Measurements from ENCODE around the gene CCDC91. TPM values are rescaled to one million over a fixed set of nuclear protein-coding genes. Genes with fewer than 3 reads are reported as not detected.
A peak's percentile ranks its signal among the peaks of the same experiment; 100 is the strongest.
"Not testable (repeated sequence)": the region's sequence is repeated elsewhere in the genome, so short reads cannot be mapped to it uniquely, and the experiment has no call there.

CCDC91 gene
- total RNA-seq, 1 donor from 2014 or later, result 50.4 TPM

DNA sequence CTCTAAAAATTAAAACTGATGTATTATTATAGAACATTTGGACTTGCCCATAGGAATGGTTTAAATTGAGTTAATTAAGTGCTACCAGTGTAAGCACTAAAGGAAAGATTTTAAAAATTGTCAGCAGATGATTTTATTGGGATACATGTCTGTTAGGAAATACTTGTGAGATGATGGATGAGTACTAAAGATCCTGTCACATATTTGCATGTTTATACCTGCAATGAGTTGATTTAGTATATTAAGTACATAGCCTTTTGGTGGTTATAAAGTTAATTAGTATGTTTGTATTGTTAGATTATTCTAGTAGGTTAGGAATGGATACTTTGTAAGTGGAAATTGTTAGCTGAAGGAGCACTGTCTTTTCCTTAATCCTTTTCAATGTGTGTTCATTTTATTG lies 67.2 kb downstream of the CCDC91 start:
- no peak for ATAC-seq (ENCODE audit: poor library complexity)
- intact Hi-C loops (cut with DNase I), result no loop called here

DNA sequence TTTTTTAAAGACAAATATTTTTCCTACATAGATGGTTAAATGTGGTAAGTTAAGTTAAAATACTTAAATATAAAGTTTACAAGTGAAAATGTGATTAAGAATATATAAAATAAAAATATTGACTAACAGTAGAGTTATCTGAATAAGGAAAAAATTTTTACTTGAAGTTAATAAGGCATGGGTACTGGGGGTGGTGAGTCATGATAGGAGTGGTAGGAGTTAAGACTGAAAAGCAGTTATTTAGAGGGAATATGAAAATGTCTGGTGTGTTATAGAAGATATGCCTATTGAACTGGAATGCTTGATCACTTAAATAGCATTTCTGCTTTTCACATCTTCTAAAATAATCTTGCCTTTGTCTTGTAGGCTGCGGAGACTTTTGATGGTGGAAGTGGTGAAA lies 68.7 kb downstream of the CCDC91 start:
- ATAC-seq (ENCODE audit: poor library complexity) (no peak), DNase-seq (no peak)
- intact Hi-C loops (cut with DNase I), result no loop called here

More for the DNA sequence above, 67.2 kb downstream of the CCDC91 start:
- no peak for DNase-seq

DNA sequence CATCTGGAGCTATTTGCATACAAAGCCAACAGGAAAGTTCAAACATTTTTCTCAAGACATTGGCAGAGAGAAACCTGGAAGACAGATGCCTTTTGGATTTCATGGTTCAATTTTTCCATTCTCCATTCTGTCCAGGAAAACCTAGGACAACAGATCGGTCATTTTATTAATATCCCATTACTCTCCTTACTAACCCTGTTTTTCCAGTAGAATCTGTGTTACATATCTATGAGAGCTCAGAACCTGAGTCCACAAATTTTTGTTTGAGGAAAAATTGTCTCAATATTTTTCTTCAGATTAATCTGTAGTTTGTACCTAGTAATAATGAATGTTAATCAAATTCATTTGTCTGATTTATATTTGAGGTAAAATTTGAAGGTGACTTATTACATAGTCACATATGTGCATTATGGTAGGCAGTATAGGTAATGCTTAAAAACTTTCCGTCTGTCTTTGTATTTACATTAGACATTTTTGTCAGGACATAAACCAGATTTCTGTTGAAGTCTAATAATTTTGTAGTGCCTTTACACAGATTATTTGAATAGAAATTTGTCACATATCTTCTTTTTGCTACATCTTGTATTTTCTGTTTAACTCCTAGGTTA lies 75.3 kb downstream of the CCDC91 start:
- ATAC-seq (ENCODE audit: poor library complexity) (no peak), DNase-seq (no peak)
- intact Hi-C loops (cut with DNase I), result no loop called here

DNA sequence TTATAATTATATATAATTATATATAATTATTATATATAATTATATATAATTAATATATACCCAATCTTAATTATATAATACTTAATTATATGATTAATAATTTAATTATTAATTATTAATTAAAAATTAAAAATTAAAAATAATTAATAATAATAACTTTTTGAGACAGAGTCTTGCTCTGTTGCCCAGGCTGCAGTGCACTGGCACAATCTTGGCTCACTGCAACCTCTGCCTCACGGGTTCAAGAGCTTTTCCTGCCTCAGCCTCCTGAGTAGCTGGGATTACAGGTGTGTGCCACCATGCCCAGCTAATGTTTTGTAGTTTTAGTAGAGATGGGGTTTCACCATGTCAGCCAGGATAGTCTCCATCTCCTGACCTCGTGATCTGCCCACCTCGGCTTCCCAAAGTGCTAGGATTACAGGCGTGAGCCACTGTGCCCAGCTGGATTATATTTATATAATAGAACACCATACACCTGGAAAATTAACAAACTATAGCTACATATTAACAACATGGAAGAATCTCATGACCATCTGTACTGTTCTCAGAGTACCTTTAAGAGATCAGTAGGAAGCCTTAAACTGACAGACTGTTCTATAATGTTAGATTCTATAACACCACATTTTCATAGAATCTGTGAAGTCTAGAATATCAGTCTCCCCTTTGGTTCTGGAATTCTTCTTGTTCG lies 77.8 kb downstream of the CCDC91 start:
- ATAC-seq (ENCODE audit: poor library complexity); intact Hi-C loops (cut with DNase I); DNase-seq: not testable (repeated sequence)

DNA sequence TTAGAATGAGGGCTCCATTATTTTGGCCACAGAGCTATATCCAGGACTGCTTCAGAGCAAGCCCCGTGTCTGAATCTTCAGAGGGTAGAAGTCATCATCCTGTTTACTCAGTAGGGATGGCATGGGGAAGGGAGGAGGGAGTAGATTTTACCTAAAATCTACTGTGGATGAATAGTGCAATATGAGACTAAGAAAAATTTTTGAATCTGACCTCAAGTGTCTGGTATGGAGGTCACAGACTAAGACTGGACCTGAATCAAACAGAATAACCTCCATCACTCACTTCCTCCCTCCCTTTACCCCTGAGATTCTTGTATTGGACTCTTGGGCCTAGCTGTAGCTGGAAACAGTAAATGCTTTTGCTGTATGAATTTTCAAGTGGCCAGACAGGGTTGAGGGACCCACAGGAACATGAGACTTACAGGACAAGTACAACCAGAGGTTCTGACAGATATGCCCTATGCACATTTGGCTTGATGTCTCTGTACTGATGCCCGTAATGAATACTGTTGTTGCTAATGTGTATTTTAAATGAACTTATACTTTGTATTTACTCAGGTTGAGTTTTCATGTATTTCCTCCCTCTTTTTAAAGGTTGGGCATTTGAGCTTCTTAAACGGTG lies 78.5 kb downstream of the CCDC91 start:
- ATAC-seq (ENCODE audit: poor library complexity) (no peak), DNase-seq (no peak)
- intact Hi-C loops (cut with DNase I), result no loop called here

DNA sequence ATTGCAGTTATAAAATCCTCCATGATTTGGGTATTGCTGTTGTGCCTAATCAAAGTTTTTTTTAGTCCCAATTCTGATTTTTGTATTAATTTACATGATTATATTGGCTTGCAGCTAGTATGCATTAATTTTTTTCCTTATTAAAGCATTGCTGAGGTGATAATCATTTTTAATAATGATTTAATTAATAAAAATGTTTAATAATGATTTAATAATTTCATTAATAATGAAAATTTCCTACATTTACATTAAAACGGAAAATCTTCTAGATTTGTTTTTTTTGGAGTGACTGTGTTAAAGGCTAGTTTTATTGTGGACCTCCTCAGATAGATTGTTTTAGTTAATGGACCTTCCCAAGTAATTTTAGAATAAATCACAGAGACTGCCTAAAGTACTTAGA lies 79.6 kb downstream of the CCDC91 start:
- DNase-seq, result no peak
- ATAC-seq (ENCODE audit: poor library complexity), result no peak
- intact Hi-C loops (cut with DNase I), result no loop called here

DNA sequence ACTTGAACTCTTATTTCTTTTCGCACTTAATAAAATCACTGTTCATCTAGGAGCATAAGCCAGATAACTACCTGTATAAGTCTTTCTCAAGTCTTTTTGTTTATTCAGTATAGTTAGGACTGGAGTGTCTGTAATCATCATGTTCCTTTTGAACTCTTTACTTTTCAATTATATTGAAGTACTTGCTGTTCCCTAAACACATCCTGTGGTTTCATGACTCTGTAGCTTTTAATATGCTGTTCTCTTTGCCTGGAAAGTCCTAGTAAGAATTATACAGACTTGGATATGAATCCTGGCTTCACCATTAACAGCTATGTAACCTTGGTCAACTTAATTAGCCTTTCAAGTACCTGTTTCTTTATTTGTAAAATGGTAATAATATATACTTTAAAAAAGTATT lies 88.2 kb downstream of the CCDC91 start:
- ATAC-seq (ENCODE audit: poor library complexity) (no peak), DNase-seq (no peak)
- intact Hi-C loops (cut with DNase I), result no loop called here

DNA sequence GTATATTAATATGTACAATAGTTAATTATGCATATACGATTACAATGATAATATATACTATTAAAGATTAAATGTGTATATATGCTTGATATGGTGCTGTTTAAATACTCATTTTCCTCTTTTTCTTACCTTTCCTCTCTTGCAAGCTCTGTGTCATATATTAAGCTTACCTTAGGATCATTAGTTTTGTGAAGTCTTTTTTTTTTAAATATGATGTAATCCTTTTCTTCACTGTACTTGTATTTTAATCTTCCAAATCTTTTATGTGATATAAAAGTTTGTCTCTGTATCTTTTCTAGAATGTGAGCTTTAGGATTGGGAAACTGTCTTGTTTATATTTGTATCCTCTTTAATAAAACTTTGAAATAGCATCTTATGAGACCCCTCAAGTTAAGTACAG lies 88.7 kb downstream of the CCDC91 start:
- intact Hi-C loops (cut with DNase I), result no loop called here
- no peak for DNase-seq
- no peak for ATAC-seq (ENCODE audit: poor library complexity)

DNA sequence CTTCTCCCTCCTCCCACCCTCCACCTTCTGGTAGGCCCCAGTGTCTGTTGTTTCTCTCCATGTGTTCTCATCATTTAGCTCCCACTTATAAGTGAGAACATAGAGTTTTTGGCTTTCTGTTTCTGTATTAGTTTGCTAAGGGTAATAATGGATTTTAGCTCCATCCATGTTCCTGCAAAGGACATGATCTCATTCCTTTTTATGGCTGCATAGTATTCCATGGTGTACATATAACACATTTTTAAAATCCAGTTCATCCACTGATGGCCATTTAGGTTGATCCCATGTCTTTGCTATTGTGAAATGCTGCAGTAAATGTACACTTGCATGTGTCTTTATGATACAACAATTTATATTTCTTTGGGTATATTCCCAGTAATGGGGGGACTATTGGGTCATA lies 96.1 kb downstream of the CCDC91 start:
- DNase-seq (no peak), ATAC-seq (ENCODE audit: poor library complexity) (no peak)
- intact Hi-C loops (cut with DNase I), result no loop called here

DNA sequence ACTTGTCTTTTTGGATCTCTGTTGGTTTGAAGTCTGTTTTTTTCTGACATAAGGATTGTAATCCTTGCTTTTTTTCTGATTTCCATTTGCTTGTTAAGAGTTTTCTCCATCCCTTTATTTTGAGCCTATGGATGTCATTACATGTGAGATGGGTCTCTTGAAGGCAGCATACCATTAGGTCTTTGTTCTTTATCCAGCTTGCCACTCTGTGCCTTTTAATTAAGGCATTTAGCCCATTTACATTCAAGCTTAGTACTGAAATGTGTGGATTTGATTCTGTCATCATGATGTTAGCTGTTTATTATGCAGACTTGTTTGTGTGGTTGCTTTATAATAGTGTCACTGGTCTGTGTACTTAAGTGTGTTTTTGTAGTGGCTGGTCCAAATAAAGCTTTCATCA lies 100.0 kb downstream of the CCDC91 start:
- ATAC-seq (ENCODE audit: poor library complexity) (no peak), DNase-seq (no peak)
- intact Hi-C loops (cut with DNase I), result no loop called here

DNA sequence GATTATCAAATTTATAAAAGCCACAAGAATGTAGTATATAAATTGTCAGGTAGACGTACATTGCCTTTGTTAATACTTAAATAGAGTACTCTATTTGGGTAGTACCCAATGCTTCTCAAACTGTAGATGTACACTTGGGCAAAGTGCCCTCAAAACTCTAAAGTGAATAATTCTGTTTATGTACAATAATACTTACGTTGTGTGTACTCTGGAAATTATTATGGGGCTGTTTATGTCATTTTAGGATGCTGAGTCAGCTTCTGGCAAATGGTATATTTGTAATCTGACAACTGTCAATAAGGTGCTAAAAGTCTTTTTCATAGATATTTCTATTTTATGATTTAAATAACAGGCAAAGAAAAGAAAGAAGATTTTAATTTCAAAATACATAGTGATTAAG lies 102.4 kb downstream of the CCDC91 start:
- DNase-seq (no peak), ATAC-seq (ENCODE audit: poor library complexity) (no peak)
- intact Hi-C loops (cut with DNase I), result no loop called here

DNA sequence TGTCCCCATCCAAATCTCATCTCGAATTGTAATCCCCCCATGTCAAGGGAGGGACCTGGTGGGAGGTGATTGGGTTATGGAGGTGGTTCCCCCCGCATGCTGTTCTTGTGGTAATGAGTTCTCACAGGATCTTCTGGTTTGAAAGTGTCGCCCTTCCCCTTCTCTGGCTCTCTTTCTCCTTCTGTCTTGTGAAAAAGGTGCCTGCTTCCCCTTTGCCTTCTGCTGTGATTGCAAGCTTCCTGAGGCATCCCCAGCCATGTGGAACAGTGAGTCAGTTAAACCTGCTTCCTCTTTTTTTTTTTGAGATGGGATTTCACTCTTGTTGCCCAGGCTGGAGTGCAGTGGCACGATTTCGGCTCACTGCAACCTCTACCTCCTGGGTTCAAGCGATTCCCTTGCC lies 104.0 kb downstream of the CCDC91 start:
- DNase-seq (no peak), ATAC-seq (ENCODE audit: poor library complexity) (no peak)
- intact Hi-C loops (cut with DNase I), result no loop called here

DNA sequence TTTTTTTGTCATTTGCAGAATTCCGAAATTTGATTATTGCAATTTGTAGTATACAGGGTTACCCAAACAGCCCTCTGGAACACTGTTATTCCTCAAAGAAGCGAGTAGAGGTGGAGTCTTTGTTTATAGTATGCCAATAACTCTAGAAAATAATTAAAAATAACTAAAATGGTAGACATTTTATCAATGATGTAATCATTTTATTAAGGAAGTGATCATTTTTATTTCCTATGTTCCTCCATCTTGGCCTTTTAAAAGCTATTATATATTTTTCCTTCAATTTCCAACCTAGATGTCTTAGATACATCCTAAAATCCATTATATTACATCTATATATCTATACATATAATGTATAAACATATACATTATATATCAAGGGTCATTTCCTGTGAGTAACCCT lies 106.0 kb downstream of the CCDC91 start:
- DNase-seq (no peak), ATAC-seq (ENCODE audit: poor library complexity) (no peak)
- intact Hi-C loops (cut with DNase I), result no loop called here

DNA sequence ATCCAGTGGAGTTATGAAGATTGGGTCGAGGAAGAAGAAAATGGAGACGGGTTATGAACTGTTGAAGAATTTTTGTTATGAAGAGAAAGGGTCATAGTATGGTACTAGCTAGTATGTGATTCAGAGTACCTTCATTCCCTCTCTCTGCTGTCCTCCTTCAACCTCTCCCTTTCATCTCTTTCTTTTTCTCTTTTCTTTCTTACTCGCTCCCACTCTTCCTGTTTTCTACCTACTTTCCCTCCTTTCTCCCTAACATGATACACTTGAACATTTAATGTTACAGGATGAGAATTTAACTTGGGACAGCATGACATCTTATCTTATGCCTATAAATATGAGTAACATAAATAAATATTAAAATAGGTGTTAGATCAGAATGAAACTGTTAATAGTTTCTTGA lies 112.9 kb downstream of the CCDC91 start:
- ATAC-seq (ENCODE audit: poor library complexity) (no peak), DNase-seq (no peak)
- intact Hi-C loops (cut with DNase I), result no loop called here

DNA sequence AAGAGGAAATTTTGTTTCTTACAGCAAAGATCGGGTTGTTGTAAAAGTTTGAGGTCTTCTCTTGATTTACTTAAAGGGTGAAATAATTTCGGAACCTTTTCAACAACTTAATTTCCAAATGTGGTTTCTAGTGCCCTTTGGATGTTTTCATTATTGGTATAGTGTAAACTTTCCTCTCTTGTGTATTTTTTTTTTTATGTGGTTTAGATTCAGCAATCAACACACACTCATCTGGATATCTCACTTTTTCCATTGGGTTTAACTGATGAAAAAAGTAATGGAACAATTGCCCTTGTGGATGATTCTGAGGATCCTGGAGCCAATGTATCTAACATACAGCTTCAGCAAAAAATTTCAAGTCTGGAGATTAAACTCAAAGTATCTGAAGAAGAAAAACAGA lies 116.3 kb downstream of the CCDC91 start:
- intact Hi-C loops (cut with DNase I), result no loop called here
- ATAC-seq (ENCODE audit: poor library complexity), result no peak
- no peak for DNase-seq

DNA sequence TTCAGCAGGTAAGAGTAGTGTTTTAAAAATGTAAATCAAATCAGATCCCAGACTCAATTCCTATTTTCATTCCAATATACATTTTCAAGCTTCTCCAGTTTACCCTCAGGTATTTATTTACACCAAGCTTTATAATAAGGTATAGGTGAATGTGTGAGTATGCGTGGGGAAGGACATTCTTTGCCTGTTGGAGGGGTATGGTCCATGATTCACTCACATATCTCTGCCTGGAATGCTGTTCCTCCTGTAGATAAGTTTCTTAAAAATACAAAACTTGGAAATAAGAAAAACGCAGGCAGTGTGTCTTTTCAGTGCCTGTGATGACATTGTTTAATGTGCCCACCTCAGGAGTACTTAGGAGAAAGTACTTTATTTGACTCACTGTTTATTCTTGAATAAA lies 118.6 kb downstream of the CCDC91 start:
- no peak for DNase-seq
- intact Hi-C loops (cut with DNase I), result no loop called here

DNA sequence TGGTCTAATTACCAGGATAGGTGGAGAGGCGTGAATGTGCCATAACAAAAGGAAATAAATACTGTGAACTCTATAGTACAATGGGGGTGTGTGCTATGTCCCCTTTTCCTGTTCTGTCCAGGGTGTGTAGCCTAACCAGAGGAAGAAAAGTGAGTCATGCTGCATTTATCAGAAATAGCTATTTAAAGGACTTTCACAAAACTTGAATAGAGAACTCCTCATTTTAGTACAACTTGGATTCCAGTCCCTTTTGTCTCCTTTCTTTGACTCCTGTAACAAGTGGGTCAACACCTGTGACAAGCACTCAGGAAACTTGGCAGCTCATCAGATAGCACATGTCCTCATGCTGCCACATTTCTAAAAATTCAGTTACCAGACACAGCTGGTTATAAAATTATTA lies 123.4 kb downstream of the CCDC91 start:
- intact Hi-C loops (cut with DNase I), result no loop called here
- no peak for DNase-seq
- ATAC-seq (ENCODE audit: poor library complexity), result peak; percentile 34

More for the DNA sequence above, 118.6 kb downstream of the CCDC91 start:
- no peak for ATAC-seq (ENCODE audit: poor library complexity)

DNA sequence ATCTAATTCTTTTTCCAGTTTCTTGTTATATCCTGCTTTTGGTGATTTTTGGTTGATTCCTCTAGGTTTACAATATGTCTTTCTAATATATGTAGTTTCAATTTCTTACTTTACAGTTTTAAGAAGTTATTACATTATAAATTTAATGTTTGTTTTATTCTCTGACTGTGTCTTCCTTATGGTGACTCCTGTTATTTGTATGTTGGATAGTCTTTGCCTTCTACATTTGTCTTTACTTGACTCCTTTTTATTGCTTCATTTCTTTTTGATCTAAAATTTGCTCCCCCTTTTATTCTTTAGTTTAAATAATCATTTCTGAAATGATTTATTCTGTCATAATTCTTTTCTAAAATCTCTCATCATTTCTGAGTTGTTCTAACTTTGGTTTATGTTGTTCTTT lies 125.8 kb downstream of the CCDC91 start:
- DNase-seq (no peak), ATAC-seq (ENCODE audit: poor library complexity) (no peak)
- intact Hi-C loops (cut with DNase I), result no loop called here

DNA sequence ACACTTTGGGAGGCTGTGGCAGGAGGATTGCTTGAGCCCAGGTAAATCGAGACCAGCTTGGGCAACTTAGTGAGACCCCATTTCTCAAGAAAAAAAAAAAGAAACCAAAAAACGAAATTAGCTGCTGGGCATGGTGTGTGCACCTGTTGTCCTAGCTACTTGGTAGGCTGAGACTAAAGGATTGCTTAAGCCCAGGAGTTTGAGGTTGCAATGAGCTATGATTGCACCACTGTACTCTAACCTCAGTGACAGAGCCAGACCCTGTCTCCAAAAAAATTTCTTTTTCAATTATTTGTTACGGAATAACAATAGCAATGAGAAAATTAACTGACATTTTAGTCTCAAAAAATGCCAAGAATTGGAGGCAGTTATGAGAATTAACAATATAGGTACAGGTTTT lies 128.0 kb downstream of the CCDC91 start:
- intact Hi-C loops (cut with DNase I), result no loop called here
- DNase-seq (no peak), ATAC-seq (ENCODE audit: poor library complexity) (no peak)

DNA sequence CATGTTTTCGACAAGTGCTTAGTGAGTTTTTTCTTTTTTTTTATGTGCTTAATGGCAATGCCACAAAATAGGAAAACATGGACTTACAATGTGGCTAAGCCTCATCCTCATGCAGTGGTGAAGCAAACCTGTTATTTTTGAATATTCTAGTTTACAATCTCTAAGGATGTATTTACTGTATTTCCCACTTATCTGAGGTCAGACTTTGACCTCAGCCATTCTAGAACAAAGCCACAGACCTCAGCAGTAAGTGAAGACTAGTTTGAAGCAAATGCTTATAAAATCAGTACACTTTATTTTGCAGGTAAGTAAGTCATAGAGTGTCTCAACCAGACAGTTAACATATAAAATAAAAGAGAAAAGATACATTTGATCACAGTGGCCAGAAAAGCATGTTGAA lies 130.1 kb downstream of the CCDC91 start:
- ATAC-seq (ENCODE audit: poor library complexity), result no peak
- no peak for DNase-seq
- intact Hi-C loops (cut with DNase I), result no loop called here
